ENCODE data around the gene DSCAM. TPM values are rescaled to one million over a fixed set of nuclear protein-coding genes. Genes with fewer than 3 reads are reported as not detected.

The DSCAM gene
- total and polyA plus RNA-seq, 2 experiments from 2014 or later, result 0.07 TPM; not detected in 1

GRCh38 chr21:40187946-40188654 is 658.9 kb downstream of the DSCAM start (continued):
- TF ChIP-seq ZNF462 (CRISPR knock-in tag; IDR thresholded peaks at IDR 0.05) (no peak), CREB1 (CRISPR knock-in tag; IDR thresholded peaks at IDR 0.05; ENCODE audit: low read depth) (no peak), EZH2 (IDR thresholded peaks at IDR 0.05; ENCODE audit: low read depth, unreplicated experiment) (no peak)
- TF ChIP-seq, protein P1, sequence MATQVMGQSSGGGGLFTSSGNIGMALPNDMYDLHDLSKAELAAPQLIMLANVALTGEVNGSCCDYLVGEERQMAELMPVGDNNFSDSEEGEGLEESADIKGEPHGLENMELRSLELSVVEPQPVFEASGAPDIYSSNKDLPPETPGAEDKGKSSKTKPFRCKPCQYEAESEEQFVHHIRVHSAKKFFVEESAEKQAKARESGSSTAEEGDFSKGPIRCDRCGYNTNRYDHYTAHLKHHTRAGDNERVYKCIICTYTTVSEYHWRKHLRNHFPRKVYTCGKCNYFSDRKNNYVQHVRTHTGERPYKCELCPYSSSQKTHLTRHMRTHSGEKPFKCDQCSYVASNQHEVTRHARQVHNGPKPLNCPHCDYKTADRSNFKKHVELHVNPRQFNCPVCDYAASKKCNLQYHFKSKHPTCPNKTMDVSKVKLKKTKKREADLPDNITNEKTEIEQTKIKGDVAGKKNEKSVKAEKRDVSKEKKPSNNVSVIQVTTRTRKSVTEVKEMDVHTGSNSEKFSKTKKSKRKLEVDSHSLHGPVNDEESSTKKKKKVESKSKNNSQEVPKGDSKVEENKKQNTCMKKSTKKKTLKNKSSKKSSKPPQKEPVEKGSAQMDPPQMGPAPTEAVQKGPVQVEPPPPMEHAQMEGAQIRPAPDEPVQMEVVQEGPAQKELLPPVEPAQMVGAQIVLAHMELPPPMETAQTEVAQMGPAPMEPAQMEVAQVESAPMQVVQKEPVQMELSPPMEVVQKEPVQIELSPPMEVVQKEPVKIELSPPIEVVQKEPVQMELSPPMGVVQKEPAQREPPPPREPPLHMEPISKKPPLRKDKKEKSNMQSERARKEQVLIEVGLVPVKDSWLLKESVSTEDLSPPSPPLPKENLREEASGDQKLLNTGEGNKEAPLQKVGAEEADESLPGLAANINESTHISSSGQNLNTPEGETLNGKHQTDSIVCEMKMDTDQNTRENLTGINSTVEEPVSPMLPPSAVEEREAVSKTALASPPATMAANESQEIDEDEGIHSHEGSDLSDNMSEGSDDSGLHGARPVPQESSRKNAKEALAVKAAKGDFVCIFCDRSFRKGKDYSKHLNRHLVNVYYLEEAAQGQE (IDR thresholded peaks at IDR 0.05; ENCODE audit: unreplicated experiment), result no peak

DNA sequence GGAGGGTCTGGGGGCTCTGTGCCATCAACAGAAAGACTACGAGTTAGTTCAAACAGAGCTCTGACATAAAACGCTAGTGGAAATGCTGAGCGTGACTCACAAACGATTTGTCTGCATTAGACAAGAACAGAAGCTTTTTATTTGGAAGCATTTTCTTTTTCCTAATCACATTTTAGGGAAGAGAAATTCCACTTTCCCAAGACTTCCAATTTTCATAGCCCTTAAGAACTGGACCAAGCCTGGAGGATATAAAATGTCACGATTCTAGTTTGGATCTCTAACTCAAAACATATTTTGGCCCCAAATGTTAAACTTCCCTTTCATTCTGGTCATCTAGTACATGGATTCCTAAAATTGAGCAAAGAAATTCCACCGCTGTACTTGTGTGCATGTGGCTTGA is 659.7 kb downstream of the DSCAM start:
- Mint-ChIP-seq H3K27me3 (ENCODE audit: insufficient read depth, low read depth, poor library complexity) (peaks cover 9% of the 10 kb centered on the region), H3K4me3 (no peak overlapping the region), H3K4me1 (no peaks in the 10 kb centered on the region), H3K9me3 (peaks cover 92% of the 10 kb centered on the region), H3K36me3 (ENCODE audit: low read depth) (peaks cover 29% of the 10 kb centered on the region), H3K27ac (no peak overlapping the region)
- H3K9me2 ChIP-seq (ENCODE audit: insufficient read depth), result no peaks in the 10 kb centered on the region
- no peaks in the 10 kb centered on the region for H3K27me3 ChIP-seq (ENCODE audit: insufficient read depth)
- H3F3A ChIP-seq (replicated peaks; ENCODE audit: low read depth), result no peaks in the 10 kb centered on the region
- no peak overlapping the region for H3K27ac ChIP-seq (ENCODE audit: low read depth)
- peaks cover 6% of the 10 kb centered on the region; the same call in 1 of the 2 replicates for H3K36me3 ChIP-seq (ENCODE audit: insufficient read depth)
- no peaks in the 10 kb centered on the region for H3K79me2 ChIP-seq (replicated peaks; ENCODE audit: insufficient read depth)
- no peak for ATAC-seq
- no peaks in the 10 kb centered on the region for H3K4me1 ChIP-seq (ENCODE audit: insufficient read depth)
- H3K4me3 ChIP-seq, result no peak overlapping the region
- DNase-seq (ENCODE audit: low spot score), result no peak
- H3K4me2 ChIP-seq, result no peak overlapping the region
- H4K20me1 ChIP-seq (replicated peaks; ENCODE audit: insufficient read depth), result no peaks in the 10 kb centered on the region
- H2AFZ ChIP-seq, result no peak overlapping the region
- TF ChIP-seq, protein P2, sequence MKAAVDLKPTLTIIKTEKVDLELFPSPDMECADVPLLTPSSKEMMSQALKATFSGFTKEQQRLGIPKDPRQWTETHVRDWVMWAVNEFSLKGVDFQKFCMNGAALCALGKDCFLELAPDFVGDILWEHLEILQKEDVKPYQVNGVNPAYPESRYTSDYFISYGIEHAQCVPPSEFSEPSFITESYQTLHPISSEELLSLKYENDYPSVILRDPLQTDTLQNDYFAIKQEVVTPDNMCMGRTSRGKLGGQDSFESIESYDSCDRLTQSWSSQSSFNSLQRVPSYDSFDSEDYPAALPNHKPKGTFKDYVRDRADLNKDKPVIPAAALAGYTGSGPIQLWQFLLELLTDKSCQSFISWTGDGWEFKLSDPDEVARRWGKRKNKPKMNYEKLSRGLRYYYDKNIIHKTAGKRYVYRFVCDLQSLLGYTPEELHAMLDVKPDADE (IDR thresholded peaks at IDR 0.05), result no peak
- TF ChIP-seq ZNF331 (CRISPR knock-in tag; IDR thresholded peaks at IDR 0.05; ENCODE audit: low read depth) (no peak), POLR2AphosphoS5 (IDR thresholded peaks at IDR 0.05; ENCODE audit: low read depth) (no peak), CTCF (conservative IDR thresholded peaks at IDR 0.05; ENCODE audit: low read depth in 2 of 2) (no peak)

Measured in GM23338 (cell line).